Caco-2 (cell line): ENCODE measurements around the gene LRP1B. TPM values are rescaled to one million over a fixed set of nuclear protein-coding genes. Genes with fewer than 3 reads are reported as not detected.

ENCODE experiments used
- BruUV-seq: library from RNA; stranded (reverse); fragments of 400-500 nt; replicated peaks from 2 replicates; lab custom pipeline; 2021; lab: Mats Ljungman, UMichigan
- CTCF ChIA-PET: fragments of 300-600 bp; sonication (Branson Sonifier 250); formaldehyde crosslinking; loops from one replicate; lab custom pipeline; 2022; ENCODE audit warnings: antibody characterized with exemption; lab: Charles Lee
- POLR2A ChIA-PET: fragments of 300-600 bp; sonication (Branson Sonifier 250); formaldehyde crosslinking; loops from one replicate; lab custom pipeline; 2022; ENCODE audit warnings: antibody characterized with exemption; lab: Charles Lee
- DNase-seq, 2 experiments: peaks; one replicate each; pipeline versions ENCODE4 v3.0.0 to v3.0.0-alpha.2; 2020 to 2022
- H3K27me3 ChIP-seq: replicated peaks from 2 replicates; pipeline ENCODE4 v1.6.0; 2011; ENCODE audit warnings: low read length; ENCODE audit not compliant: control insufficient read depth, insufficient read depth
- H3K36me3 ChIP-seq: 2 replicates; pipeline ENCODE4 v1.5.1; 2011; ENCODE audit warnings: low read length; ENCODE audit not compliant: control insufficient read depth, insufficient read depth
- H3K4me1 ChIP-seq: fragments of 250-450 bp; sonication (Bioruptor Pico); 2 replicates; pipeline ENCODE4 v1.5.1; 2020; ENCODE audit warnings: mild to moderate bottlenecking
- H3K4me3 ChIP-seq: 2 replicates; pipeline ENCODE4 v1.5.1; 2011; ENCODE audit warnings: low read depth, mild to moderate bottlenecking, control low read depth, low read length
- H3K9me3 ChIP-seq: fragments of 250-450 bp; sonication (Bioruptor Pico); 2 replicates; pipeline ENCODE4 v1.5.1; 2020; ENCODE audit warnings: mild to moderate bottlenecking, moderate library complexity
- H3K27ac Mint-ChIP-seq: one replicate; pipeline ENCODE4 v1.8.0; 2022; ENCODE audit warnings: mixed read lengths; ENCODE audit not compliant: unreplicated experiment
- H3K27me3 Mint-ChIP-seq: one replicate; pipeline ENCODE4 v1.8.0; 2022; ENCODE audit warnings: mixed read lengths; ENCODE audit not compliant: insufficient read depth, unreplicated experiment
- H3K36me3 Mint-ChIP-seq: one replicate; pipeline ENCODE4 v1.8.0; 2022; ENCODE audit warnings: mild to moderate bottlenecking, mixed read lengths; ENCODE audit not compliant: insufficient read depth, unreplicated experiment
- H3K4me1 Mint-ChIP-seq: one replicate; pipeline ENCODE4 v1.8.0; 2022; ENCODE audit warnings: low read depth, mixed read lengths; ENCODE audit not compliant: unreplicated experiment
- H3K4me3 Mint-ChIP-seq: one replicate; pipeline ENCODE4 v1.8.0; 2022; ENCODE audit warnings: mild to moderate bottlenecking, moderate library complexity, mixed read lengths; ENCODE audit not compliant: unreplicated experiment
- H3K9me3 Mint-ChIP-seq: one replicate; pipeline ENCODE4 v1.8.0; 2022; ENCODE audit warnings: mixed read lengths; ENCODE audit not compliant: unreplicated experiment
- CTCF ChIP-seq, 2 experiments: fragments of 200-600 bp in 1 of 2; IDR thresholded peaks; 1 replicate in 1 of 2; 2 replicates in 1 of 2; pipeline versions ENCODE4 v1.5.1 to v1.8.0; 2011 to 2022; ENCODE audit warnings: antibody characterized with exemption in 1 of 2, control low read depth in 1 of 2, inconsistent platforms in 1 of 2, low read depth in 1 of 2, low read length in 1 of 2, mild to moderate bottlenecking in 1 of 2, moderate library complexity in 1 of 2; ENCODE audit not compliant: insufficient read depth in 1 of 2, severe bottlenecking in 1 of 2, unreplicated experiment in 1 of 2
- intact Hi-C: fragments of 100-400 bp; cut with micrococcal nuclease; formaldehyde crosslinking; loops from one replicate; pipeline ENCODE4 v1.10.0; 2022; ENCODE audit not compliant: unreplicated experiment
- total RNA-seq: library from RNA; stranded (reverse); gene quantifications from 2 replicates; pipeline ENCODE4 v1.2.3, GENCODE V29; 2022

LRP1B gene
- total RNA-seq, 1 experiment from 2014 or later = not detected

- Mint-ChIP-seq H3K4me1 (no peaks in the 10 kb centered on the region), H3K36me3 (no peaks in the 10 kb centered on the region), H3K9me3 (no peaks in the 10 kb centered on the region), H3K27ac (no peak overlapping the region), H3K27me3 (no peaks in the 10 kb centered on the region), H3K4me3 (no peak overlapping the region)
- intact Hi-C loops = no loop called here
- DNase-seq = no peak
- H3K4me1 ChIP-seq = no peaks in the 10 kb centered on the region
- no peaks in the 10 kb centered on the region for H3K27me3 ChIP-seq
- H3K4me3 ChIP-seq = no peak overlapping the region
- no peaks in the 10 kb centered on the region for H3K36me3 ChIP-seq
- TF ChIP-seq CTCF (IDR thresholded peaks at IDR 0.05; ENCODE audit: insufficient read depth in 1 of 2, low read depth in 1 of 2, low read length in 1 of 2, severe bottlenecking in 1 of 2, unreplicated experiment in 1 of 2) = no peak
- no peaks in the 10 kb centered on the region for H3K9me3 ChIP-seq
- BruUV-seq = no TSS peak
- POLR2A ChIA-PET = no interaction called here
- CTCF ChIA-PET = no interaction called here
These were observed 30.5 kb downstream of the LRP1B start for GRCh38 chr2:142100139-142100873.

- H3K4me3 ChIP-seq = no peak overlapping the region
- ChIA-PET POLR2A (no interaction called here), CTCF (no interaction called here)
- no peaks in the 10 kb centered on the region for H3K9me3 Mint-ChIP-seq
- no peak for DNase-seq
- no peaks in the 10 kb centered on the region for H3K9me3 ChIP-seq
- H3K4me1 ChIP-seq = no peaks in the 10 kb centered on the region
- H3K27me3 Mint-ChIP-seq = no peaks in the 10 kb centered on the region
- no peaks in the 10 kb centered on the region for H3K36me3 Mint-ChIP-seq
- TF ChIP-seq CTCF (IDR thresholded peaks at IDR 0.05; ENCODE audit: insufficient read depth in 1 of 2, low read depth in 1 of 2, low read length in 1 of 2, severe bottlenecking in 1 of 2, unreplicated experiment in 1 of 2) = no peak
- H3K36me3 ChIP-seq = no peaks in the 10 kb centered on the region
- no peaks in the 10 kb centered on the region for H3K4me1 Mint-ChIP-seq
- H3K27ac Mint-ChIP-seq = no peak overlapping the region
- intact Hi-C loops = no loop called here
- BruUV-seq = no TSS peak
- no peak overlapping the region for H3K4me3 Mint-ChIP-seq
- no peaks in the 10 kb centered on the region for H3K27me3 ChIP-seq
These were observed 33.1 kb downstream of the LRP1B start for GRCh38 chr2:142097711-142098110.

- Mint-ChIP-seq H3K27ac (no peak overlapping the region), H3K4me1 (no peaks in the 10 kb centered on the region), H3K36me3 (no peaks in the 10 kb centered on the region), H3K9me3 (no peaks in the 10 kb centered on the region), H3K4me3 (no peak overlapping the region), H3K27me3 (peaks cover 3% of the 10 kb centered on the region)
- BruUV-seq = no TSS peak
- intact Hi-C loops = no loop called here
- no peaks in the 10 kb centered on the region for H3K27me3 ChIP-seq
- CTCF ChIA-PET = no interaction called here
- H3K36me3 ChIP-seq = no peaks in the 10 kb centered on the region
- POLR2A ChIA-PET = no interaction called here
- no peak for TF ChIP-seq CTCF (IDR thresholded peaks at IDR 0.05; ENCODE audit: insufficient read depth in 1 of 2, low read depth in 1 of 2, low read length in 1 of 2, severe bottlenecking in 1 of 2, unreplicated experiment in 1 of 2)
- H3K9me3 ChIP-seq = no peaks in the 10 kb centered on the region
- no peak overlapping the region for H3K4me3 ChIP-seq
- H3K4me1 ChIP-seq = no peaks in the 10 kb centered on the region
- no peak for DNase-seq
These were observed 35.2 kb downstream of the LRP1B start for GRCh38 chr2:142095647-142096046.
